Osteoblast (primary cell): Measurements from ENCODE around the gene TSPAN3. TPM values are rescaled to one million over a fixed set of nuclear protein-coding genes. Genes with fewer than 3 reads are reported as not detected.

ENCODE experiments used
- DNase-seq: peaks from one replicate; pipeline ENCODE4 v3.0.0; 2011; ENCODE audit warnings: low spot score, mixed read lengths; ENCODE audit not compliant: insufficient read length; ENCODE audit errors: missing footprints
- H2AFZ ChIP-seq: 2 replicates; pipeline ENCODE4 v1.6.0; 2011; ENCODE audit warnings: mild to moderate bottlenecking, low read length
- H3K27ac ChIP-seq: 2 replicates; pipeline ENCODE4 v1.5.1; 2011; ENCODE audit warnings: mild to moderate bottlenecking, low read depth, low read length, moderate library complexity
- H3K27me3 ChIP-seq: 2 replicates; pipeline ENCODE4 v1.6.0; 2012; ENCODE audit warnings: mild to moderate bottlenecking, control low read depth, inconsistent platforms, low read length, moderate library complexity; ENCODE audit not compliant: insufficient read depth
- H3K36me3 ChIP-seq: 2 replicates; pipeline ENCODE4 v1.5.1; 2011; ENCODE audit warnings: mild to moderate bottlenecking, low read length, control low read depth, moderate library complexity; ENCODE audit not compliant: insufficient read depth
- H3K4me1 ChIP-seq: 2 replicates; pipeline ENCODE4 v1.5.1; 2011; ENCODE audit warnings: mild to moderate bottlenecking, low read length, control low read depth, moderate library complexity; ENCODE audit not compliant: insufficient read depth
- H3K4me2 ChIP-seq: 2 replicates; pipeline ENCODE4 v1.6.0; 2011; ENCODE audit warnings: mild to moderate bottlenecking, low read length; ENCODE audit not compliant: insufficient read depth
- H3K4me3 ChIP-seq: fragments of 200-600 bp; sonication (generic); 3 replicates; pipeline ENCODE4 v1.5.1; 2012; ENCODE audit warnings: mild to moderate bottlenecking, low read length, inconsistent platforms; ENCODE audit not compliant: insufficient read depth
- H3K79me2 ChIP-seq: 2 replicates; pipeline ENCODE4 v1.6.0; 2012; ENCODE audit warnings: mild to moderate bottlenecking, low read length, control low read depth, inconsistent platforms; ENCODE audit not compliant: insufficient read depth
- H3K9me3 ChIP-seq: 2 replicates; pipeline ENCODE4 v1.5.1; 2011; ENCODE audit warnings: low read depth, low read length, control low read depth
- H4K20me1 ChIP-seq: 2 replicates; pipeline ENCODE4 v1.6.0; 2012; ENCODE audit warnings: mild to moderate bottlenecking, low read length, control low read depth; ENCODE audit not compliant: insufficient read depth
- CTCF ChIP-seq: IDR thresholded peaks from 2 replicates; pipeline ENCODE4 v1.5.1; 2011; ENCODE audit warnings: mild to moderate bottlenecking, low read depth, low read length, moderate library complexity; ENCODE audit errors: extremely low read depth
- total RNA-seq: library from RNA; depleted of rRNA; stranded (reverse); fragments of >200 nt; gene quantifications from 2 replicates; pipeline ENCODE4 v1.2.3, GENCODE V29; 2012

TSPAN3 gene
- total RNA-seq, 1 donor, result 235 TPM

- no peak for TF ChIP-seq CTCF
- H3K4me2 ChIP-seq, result no peak overlapping the region
- no peaks in the 10 kb centered on the region for H3K36me3 ChIP-seq
- peak; percentile 62 for DNase-seq
- H3K4me3 ChIP-seq, result no peak overlapping the region
- H2AFZ ChIP-seq, result no peak overlapping the region
- H3K4me1 ChIP-seq, result no peaks in the 10 kb centered on the region
- no peaks in the 10 kb centered on the region for H3K27me3 ChIP-seq
- no peaks in the 10 kb centered on the region for H3K9me3 ChIP-seq
- no peaks in the 10 kb centered on the region for H4K20me1 ChIP-seq
- no peak overlapping the region for H3K27ac ChIP-seq
- no peaks in the 10 kb centered on the region for H3K79me2 ChIP-seq
Observed at GRCh38 chr15:77033729-77034671, 36.9 kb downstream of the TSPAN3 start.

DNA sequence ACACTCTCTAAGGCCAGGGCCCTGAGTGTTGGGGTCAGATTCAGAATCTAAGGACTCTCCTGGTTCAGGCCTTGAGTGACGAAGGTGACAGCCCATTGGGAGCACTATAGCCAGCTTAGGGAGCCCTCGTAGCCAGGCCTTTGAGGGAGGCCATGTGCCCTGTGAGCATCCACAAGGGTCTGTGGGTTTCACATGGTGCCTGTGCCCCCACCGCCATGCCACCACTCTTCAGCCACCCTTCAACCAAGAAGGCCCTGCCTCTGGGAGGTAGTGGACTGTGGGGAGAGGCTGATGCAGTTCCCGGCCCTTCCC lies 37.5 kb downstream of the TSPAN3 start:
- no peak overlapping the region for H2AFZ ChIP-seq

DNA sequence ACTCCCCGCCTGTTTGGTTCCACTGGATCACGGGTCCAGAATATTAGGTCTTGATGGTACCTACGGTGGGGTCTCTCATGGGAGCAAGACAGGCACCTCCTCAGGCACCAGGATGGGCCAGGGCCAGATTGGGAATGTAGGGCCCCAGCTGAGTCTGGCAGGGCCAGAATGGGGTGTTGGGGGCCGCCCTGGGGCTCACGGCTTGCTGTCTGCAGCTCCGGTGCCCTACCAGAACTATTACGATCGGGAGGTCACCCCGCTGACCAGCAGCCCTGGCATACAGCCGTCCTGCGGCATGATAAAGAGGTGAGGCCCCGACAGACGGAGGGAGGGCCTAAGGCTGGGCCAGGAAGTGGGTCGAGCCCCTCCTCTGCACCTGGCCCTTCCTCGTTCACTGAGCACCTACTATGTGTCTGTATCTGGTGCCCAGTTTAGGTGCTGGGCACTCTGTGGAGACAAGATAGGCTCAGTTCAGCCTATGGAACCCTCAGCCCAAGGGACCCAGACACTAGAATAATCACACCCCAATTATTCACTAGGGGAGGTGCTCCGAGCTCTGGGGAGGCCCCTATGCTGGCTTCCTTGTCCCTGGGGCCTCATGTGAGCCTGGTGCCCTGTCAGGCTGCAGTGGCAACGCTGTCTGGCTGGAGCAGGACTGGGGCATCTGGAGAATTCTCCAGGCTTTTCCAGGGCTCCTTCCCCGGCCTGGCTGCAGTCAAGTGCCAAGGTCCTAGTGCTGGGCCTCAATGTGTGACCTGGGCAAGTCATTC lies 38.1 kb downstream of the TSPAN3 start:
- no peaks in the 10 kb centered on the region for H3K9me3 ChIP-seq
- DNase-seq, result peak; percentile 77
- no peak overlapping the region for H2AFZ ChIP-seq
- no peaks in the 10 kb centered on the region for H3K79me2 ChIP-seq
- H3K36me3 ChIP-seq, result no peaks in the 10 kb centered on the region
- no peak overlapping the region for H3K27ac ChIP-seq
- no peaks in the 10 kb centered on the region for H3K27me3 ChIP-seq
- no peak overlapping the region for H3K4me2 ChIP-seq
- H4K20me1 ChIP-seq, result no peaks in the 10 kb centered on the region
- TF ChIP-seq CTCF, result no peak
- H3K4me1 ChIP-seq, result no peaks in the 10 kb centered on the region
- H3K4me3 ChIP-seq, result no peak overlapping the region

More for the DNA sequence above, 37.5 kb downstream of the TSPAN3 start:
- Histone ChIP-seq H3K36me3 (no peaks in the 10 kb centered on the region), H3K27ac (no peak overlapping the region), H3K4me2 (no peak overlapping the region), H4K20me1 (no peaks in the 10 kb centered on the region), H3K79me2 (no peaks in the 10 kb centered on the region), H3K27me3 (no peaks in the 10 kb centered on the region), H3K4me3 (no peak overlapping the region), H3K4me1 (no peaks in the 10 kb centered on the region), H3K9me3 (no peaks in the 10 kb centered on the region)
- DNase-seq, result peak; percentile 78
- TF ChIP-seq CTCF, result no peak
